Mucosa of gallbladder (tissue), 1 donor: ENCODE results near the gene DPY19L1. TPM values are rescaled to one million over a fixed set of nuclear protein-coding genes. Genes with fewer than 3 reads are reported as not detected.

Experiments used
- total RNA-seq: library from RNA; stranded (reverse); gene quantifications from one replicate; pipeline ENCODE4 v1.2.1, GENCODE V29; 2021
- donor health status: DM: no; HTN: no; CAD: no.

Gene DPY19L1
- total RNA-seq, 1 donor from 2014 or later, result 25.2 TPM

Other genes with a start within 250 kb of the DPY19L1 start
- 30.6 TPM for gene TBX20, start 216.6 kb upstream of the DPY19L1 start, total RNA-seq